GM19035 (cell line): Measurements from ENCODE around the gene PODXL2.

Source experiments
- ATAC-seq: cut with Tn5 transposase; IDR thresholded peaks from one replicate; pipeline ENCODE4 v1.9.1; 2021; ENCODE audit not compliant: unreplicated experiment

Gene PODXL2

DNA sequence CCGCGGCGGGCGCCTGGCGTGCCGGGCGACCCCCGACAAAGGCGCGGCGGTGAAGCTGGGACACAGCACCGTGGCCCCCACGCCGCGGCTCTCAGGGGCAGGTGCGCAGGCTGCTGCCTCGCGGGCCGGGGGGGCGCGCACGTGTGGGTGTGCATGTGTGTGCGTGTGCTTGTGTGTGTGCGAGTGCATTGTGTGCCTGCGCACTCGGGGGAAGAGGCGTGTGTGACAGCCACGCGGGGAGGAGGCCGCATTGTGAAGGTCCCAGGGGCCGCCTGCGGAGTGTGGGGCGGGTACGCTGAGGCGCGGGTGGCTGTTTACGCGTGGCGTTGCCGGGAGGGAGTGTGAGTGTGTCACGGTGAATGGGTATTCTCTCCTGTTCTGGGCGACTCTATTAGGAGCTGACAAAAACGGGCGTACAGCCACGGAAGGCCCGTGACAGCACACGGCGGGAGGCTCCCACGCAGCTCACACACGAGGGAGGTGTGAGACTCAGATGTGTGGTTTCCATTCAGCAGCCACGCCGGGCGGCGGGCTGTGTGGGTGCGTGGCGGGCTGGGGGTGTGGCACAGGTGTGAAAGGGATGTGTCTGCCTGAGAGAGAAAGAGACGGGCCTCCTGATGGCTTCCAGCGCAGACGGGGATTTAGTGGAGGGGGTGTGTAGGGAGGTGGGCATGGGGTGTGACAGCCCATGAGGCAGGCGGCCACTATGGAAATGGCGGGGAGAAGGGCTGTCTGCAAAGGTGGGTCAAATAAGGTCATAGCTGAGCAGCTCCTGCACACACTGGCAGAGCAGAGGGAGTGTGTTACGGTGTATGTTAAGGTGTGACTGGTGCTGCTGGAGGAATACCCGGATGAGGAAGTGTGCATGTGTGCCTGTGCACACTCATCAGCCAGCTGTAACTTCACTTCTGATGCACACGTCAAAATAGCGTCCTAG lies 750 bp downstream of the PODXL2 start:
- no peak for ATAC-seq

DNA sequence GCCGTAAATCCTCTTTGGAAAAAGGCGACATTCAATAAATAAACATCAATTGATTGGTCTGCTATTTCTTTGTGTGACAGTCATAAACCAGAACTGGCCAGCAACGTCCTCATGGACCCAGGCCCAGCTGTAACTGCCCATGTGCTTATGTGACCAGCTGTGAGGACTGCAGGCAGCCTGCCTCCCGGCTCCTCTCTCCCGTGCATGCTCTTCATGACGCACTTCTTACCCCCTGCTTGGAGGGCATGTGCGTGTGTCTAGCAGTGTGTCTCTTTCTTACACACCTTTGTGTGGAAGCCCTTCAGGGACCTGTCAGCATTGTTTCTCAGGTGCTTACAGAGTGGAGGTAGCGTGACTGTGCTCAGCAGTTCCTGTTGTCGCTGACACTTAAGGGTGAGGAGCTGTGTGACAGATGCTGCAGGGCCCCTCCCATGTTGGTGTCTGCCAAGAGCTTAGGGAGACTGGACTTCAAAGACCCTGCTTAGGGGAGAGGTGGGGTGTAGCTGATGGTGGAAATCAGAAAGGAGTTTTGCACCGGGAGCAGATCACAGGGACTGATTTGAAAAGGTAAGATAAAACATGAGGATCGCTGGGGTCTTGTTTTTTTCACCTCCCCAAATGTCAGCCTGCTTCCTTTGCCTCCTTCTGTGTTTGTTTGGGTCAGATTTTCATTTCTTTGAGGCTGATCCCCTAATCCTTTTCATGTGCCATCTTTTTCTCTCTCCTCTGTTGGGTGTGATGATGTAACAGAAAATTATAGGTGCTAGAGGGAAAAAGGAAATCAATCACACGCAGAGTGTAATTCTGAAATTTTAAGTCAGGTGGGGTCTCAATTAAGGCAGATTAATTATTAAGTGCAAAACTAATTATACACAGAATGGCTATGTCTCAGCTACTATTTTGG lies 2.1 kb downstream of the PODXL2 start:
- ATAC-seq, result no peak

DNA sequence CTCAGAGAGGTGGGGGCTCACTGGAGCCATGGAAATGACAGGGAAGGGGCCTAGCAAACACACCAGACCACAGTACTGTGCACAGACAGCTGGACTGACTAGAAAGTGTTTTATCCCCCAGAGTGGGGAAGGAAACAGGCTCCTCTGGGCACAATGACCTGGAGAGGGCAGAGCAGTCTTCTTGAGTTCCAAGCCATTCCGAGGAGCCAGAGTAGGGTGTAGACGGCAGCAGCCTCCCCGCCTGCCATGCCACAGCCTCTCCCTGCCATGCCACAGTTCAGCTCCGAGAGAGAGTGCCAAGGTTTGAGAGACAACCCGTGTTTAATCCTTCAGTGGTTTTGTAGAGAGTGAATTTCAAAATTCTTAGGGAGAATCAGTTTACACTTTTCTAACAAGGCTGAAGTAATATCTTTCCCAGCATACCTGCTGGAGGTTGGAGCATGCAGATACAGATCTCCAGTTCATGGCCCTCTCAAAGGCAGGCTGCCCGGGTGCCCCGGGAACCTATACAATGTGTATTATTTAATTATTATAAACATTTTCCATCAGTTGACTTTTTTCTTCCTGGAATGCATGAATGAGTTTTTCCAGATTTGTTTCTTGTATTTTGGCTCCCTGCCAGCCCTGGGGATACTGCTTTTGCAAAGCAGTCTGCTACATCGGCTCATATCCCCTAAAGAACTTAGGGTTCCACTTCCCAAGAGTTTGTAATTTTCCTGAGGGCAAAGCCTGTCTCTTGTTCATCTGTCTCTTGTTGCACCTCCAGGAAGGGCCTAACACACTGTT lies 3.2 kb downstream of the PODXL2 start:
- ATAC-seq, result no peak

DNA sequence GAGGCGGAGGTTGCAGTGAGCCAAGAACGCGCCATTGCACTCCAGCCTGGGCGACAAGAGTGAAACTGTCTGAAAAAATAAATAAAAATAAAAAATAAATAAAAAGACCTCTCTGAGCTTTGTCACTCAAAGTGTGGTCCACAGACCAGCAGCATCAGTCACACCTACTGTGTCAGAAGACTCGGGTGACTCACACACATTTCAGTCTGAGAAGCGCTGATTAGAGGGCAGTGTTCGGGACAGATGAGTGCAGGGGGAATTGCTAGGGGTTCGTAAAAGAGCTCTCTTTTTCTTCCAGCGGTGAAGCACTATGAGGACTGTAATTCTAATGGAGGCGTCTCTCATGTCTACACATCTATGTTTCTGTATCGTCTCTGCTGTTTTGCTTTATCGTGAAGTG lies 5.7 kb downstream of the PODXL2 start:
- no peak for ATAC-seq

DNA sequence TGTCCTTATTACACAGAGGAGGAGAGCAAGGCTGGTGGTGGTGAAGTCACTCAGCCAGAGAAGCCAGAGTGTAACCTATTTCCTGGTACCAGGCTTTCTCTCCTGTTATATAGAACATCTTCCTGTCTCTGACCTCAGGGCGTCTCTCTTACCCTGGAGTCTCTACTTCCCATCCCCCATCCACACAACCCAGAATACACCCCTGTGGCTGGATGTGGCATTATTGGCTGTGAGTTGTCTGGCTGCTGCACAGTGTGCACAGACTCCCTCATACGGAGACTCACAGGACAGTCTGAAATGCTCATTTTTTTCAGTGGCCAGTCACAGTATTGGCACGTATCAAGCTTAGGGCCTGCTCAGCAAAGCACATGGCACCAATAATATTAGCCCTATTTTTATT lies 8.6 kb downstream of the PODXL2 start:
- ATAC-seq, result no peak

DNA sequence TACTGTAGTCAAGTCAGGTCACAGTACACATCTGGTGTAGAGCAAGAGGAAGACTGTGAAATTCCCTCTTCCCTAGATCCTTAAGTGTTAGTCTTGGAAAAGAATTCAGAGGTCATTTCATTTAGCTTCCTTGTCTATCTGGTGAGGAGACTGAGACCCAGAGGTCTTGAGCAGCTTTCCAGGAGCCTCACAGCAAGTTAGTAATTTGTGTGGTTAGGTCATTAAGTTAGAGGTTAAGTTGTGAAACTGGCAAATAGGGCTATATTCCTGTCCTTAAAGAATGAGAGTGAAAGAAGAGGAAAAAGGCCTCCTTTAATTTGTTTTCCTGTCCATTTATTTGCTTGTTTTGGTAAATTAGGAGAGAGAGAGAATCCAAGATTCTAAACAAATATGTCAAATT lies 9.0 kb downstream of the PODXL2 start:
- ATAC-seq, result no peak

DNA sequence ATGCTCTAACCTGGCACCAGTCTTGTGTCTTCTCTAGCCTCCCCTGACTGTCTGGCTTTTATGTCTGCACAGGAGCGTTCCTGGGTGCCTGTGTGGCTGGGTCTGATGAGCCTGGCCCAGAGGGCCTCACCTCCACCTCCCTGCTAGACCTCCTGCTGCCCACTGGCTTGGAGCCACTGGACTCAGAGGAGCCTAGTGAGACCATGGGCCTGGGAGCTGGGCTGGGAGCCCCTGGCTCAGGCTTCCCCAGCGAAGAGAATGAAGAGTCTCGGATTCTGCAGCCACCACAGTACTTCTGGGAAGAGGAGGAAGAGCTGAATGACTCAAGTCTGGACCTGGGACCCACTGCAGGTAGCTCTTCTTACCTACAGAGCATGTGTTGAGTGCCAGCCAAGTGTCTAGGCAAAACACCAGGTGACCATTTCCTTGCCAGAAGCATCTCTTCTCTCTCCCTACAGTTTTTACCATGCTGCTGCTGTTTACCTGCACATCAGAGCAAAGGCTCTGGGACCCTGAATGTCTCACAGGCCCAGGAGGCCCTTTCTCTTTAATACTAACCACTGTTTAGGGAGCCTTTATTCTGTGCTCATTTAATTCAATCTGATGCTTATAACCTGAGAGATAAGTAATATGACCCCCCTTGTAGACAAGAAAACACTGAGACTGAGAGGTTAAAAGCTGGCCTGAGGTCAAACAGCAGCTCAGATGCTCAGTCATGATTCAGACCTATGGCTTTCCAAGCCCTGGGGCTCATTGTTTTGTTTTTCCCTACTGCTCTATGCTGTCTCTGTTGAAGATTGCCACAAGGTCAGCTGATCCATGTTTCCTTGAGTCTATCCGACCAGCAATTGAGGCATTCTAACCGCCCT lies 10.4 kb downstream of the PODXL2 start:
- no peak for ATAC-seq

DNA sequence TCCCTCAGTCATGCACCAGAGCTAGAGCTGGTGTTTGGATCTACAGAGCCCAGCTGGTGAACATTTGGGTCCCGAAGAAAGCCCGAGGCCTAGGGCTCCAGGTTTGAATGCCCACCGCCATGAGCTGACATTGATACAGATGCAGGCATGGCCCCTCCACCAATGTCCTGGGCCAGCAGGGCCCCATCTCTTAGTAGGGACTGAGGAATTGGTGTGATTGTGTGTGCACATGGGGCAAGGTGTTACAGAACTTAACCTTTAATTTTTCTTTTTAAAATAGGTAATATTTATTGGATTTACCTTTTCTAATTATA lies 11.0 kb downstream of the PODXL2 start:
- ATAC-seq, result no peak

DNA sequence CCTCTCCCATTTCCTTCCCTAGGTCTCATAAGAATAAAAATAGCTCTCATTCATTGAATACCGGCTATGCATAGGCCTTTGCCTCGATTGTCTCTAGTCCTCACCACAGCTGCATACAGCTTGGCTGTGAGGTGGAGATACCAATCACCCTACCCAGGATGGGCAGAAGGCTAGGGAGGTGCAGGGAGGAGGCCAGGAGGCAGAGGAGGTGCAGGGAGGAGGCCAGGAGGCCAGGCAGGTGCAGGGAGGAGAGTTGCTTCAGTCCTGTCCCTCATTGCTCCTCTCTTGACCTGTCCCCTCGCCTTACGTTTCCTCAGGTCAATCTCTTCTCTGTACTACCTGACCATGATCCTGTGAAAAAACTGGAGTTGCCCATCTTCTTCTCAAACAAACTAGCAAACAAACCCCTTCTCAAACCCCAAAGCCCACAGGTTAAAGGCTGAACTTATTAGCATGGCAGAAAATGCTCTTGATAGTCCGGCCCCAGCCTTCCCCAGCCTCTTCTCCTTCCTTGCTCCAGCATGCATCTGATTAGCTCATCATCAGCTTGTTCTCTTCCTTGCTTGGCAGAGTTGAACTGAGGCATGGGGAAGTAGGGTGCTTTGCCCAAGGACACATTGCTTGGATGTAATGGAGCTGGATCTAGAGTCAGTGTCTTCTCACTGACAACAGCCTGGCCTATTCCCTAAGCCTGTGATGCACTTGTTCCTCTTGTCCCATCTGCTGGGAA lies 15.8 kb downstream of the PODXL2 start:
- no peak for ATAC-seq

DNA sequence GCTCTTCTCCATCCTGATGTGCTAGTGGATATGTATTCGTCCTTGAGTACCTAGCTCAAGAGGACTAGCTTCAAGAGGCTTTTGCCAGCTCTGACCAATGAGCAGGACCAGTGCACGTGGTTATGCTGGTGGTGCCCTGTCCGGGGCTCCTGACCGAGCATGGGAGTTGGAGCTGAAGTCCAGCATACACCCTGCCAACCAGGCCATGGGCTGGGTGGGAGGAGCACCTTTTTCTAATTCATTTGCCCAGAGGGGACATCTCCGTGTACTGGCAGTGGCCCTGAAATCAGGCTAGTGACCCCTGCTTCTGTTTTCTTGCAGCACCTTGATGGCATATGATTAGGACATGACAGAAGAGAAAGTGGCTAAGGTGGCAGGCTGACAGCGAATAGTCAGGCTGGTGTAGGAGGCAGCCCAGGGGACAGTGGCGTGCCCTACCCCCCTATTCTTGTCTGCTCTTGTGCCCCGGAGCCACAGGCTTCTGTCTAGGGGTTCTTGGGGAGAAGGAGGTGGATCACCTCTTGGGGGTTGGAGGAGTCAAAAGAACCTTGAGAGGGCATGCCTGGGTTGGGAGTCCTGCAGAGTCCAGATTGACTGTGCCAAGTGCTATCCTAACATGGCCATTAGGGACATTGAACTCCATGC lies 16.5 kb downstream of the PODXL2 start:
- ATAC-seq, result no peak

DNA sequence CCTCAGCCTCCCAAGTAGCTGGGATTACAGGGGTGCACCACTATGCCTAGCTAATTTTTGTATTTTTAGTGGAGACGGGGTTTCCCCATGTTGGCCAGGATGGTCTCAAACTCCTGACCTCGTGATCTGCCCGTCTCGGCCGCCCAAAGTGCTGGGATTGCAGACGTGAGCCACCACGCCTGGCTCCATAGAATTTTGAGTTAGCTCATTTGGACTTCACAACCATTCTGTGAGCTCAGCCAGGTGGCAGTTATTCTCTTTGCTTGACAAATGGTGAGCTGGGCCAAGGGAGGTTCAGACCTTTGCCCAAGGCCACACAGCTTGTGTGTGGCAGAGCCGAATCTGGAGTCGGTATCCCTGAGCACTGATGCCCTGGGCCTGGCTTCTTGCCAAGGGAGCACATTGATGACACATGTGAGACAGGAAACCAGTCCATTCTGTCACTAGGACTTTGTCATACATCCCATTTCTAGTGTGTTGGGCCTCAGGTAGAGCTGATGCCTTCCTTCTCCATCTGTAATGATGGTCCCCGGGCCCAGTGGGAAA lies 17.6 kb downstream of the PODXL2 start:
- no peak for ATAC-seq

DNA sequence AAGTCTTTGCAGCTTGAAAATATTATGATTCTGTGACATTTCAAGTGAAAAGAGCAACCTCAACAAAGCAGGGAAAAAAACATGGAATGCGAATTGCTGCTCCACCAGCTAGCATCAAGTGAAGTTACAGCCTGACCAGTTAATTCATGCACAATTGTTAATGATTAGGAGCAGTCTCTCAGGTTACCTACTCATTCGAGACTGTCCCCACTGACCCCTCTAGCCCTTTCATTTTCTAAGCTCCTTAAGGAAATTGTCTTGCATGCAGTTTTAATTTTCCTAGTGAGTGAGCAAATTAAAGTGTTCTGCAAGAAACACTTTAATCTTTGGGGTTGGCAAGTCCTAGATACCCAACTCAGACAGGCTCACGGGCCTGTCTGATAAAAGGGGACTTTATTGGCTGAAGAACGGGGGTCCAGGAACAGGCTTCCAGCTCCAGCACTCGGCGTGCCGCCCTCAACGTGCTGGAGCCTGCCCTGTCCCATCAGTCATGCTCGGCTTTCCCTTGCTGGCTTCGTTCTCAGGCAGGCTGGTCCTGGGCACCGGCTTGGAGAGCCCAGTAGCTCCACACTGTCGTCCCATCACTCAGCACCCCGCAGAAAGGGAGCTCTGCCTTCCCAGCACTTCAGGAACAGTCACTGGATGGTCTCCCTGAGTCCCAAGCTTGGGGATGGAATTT lies 18.3 kb downstream of the PODXL2 start:
- no peak for ATAC-seq

DNA sequence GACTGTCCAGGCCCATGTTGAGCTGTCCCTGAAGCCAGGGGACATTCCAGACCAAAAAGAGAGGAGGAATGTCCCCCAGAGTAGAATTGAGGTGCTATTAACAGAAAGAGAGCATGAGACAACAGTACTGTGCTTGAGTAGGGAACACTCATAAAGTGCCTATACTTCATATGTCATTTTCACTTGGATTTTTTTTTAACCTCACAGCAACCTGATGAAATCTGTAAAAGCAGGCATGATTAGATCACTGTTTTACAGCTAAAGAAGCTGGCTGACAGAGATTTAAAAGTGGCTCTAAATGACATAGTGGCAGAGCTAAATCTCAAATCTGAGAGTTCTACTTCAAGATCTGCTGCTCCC lies 18.8 kb downstream of the PODXL2 start:
- no peak for ATAC-seq

DNA sequence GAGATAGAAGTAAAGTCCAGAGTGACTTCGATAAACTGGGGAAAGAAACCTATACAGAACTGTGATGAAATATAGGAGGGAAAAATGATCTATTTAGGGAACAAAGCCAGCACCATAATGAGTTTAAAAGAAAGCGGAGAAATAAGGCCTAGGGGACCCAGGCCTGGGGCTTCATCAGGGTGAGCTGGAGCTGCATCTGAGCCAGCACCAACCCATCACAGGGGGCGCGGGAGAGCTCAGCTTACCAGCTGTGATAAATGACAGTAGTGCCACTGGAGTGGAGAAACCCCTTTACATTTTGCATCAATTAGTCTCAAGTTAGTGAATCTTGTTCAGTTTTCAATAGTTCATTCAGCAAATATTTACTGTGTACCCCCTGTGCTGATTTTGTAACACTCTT lies 21.3 kb downstream of the PODXL2 start:
- no peak for ATAC-seq

DNA sequence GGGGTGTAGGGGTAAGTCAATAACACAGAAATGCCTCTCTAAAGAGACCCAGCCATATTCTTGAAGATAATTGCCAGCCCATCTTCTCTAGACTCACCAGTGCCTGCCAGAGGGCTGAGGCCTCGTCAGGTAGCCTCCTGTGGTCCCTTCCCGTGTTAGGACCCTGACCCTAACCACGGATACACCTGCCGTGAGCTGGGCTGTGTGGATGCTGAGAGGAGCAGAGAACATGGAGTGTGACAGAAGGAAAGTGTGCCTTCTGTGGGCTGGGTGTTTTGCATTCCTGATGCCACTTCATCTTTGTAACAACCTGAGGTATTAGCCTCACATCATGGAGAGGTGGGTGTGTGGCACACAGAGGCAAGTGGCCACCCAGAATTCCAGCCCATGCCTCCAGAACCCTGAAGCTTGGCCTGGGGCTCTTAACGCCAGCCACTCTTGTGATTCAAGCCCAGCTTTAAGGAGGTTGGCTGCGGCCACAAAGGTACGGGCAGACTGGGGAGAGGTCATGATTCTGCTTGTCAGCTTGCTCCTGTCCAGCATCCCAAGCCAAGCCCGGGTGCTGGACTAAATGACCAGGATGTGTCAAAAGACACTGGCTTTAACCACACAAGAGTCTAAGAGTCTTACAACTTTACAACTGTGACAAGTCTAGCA lies 22.7 kb downstream of the PODXL2 start:
- ATAC-seq, result no peak

DNA sequence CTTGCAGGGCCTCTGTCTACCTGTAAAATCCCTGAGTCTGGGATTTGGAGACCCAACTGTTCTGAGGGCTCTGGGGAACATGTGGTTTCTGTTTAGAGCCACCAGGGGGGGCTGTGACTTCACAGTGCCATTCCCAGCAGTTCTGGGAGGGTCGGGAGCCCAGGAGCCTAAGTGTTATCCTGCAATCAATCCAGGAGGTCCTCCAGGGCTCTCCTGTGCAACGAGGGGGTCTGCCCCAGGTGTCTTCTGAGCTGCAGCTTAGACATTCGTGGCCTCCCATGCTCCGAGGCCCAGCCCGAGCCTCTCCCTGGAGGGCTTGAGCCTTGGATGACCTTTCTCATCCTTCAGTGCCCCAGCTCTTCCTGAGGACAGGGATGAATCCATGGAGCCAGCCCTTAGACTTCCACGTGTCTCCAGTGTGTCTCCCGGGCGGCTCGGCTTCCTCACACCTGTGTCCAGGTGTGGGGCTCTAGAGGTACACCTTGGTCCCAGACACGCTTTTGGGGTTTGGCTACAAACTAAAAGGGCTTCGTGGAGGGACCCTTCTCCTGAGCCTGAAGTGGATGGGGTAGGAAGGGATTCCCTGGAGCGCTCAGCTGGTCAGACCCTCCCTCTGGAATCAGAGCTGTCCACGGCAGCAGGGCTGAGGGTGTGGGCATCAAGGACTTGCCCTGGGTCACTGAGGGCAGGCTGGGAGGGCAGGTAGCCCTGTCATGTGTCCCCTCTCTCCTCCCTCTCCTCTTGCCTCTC lies 23.4 kb downstream of the PODXL2 start:
- ATAC-seq, result no peak

DNA sequence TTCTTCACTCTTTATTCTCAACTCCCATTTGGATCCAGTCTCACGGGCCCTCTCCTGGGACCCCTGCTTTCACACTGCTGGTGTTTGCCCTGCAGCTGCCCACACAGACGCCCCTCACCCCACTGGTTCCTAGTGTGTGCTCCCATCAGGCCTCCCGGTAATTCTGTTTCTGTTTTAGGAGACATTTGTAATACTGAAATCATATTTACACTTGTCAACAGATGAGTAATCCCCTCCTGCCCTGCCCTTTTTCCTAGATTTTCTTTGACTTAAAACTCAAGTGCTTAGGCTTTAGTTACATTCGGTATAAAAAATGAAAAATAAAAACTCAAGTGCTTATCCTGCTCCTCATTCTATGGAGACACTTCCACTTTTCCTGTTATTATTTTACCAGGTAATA lies 25.4 kb downstream of the PODXL2 start:
- no peak for ATAC-seq
